Measurements from ENCODE around the gene XKR7. TPM values are rescaled to one million over a fixed set of nuclear protein-coding genes. Genes with fewer than 3 reads are reported as not detected.

XKR7 gene
- total RNA-seq, 4 donors from 2014 or later = not detected

- Histone ChIP-seq H3K27ac (replicated peaks in 1 of 4) (no peak overlapping the region), H3K4me3 (no peak overlapping the region), H3K4me1 (peaks cover 6 to 12% (median 11%) of the 10 kb centered on the region in 4 donors), H3K9me3 (no peaks in the 10 kb centered on the region), H3K27me3 (peaks cover 0 to 76% (median 6%) of the 10 kb centered on the region in 4 donors), H3K36me3 (no peaks in the 10 kb centered on the region)
- DNase-seq (ENCODE audit: extremely low spot score) = no peak
- TF ChIP-seq POLR2A (IDR thresholded peaks at IDR 0.05; ENCODE audit: low read depth) (no peak), EP300 (IDR thresholded peaks at IDR 0.05) (no peak), CTCF (IDR thresholded peaks at IDR 0.05) (no peak), POLR2AphosphoS5 (IDR thresholded peaks at IDR 0.05) (no peak)
- WGBS = 75% methylated on average over 8 of the region's 8 CpGs
- intact Hi-C loops (cut with DNase I) = no loop called here
Measured at GRCh38 chr20:32035426-32035779, 67.5 kb downstream of the XKR7 start.

- intact Hi-C loops (cut with DNase I) = no loop called here
- Histone ChIP-seq H3K4me1 (peaks cover 2 to 7% (median 6%) of the 10 kb centered on the region in 4 donors), H3K27me3 (peaks cover 0 to 72% (median 4%) of the 10 kb centered on the region in 4 donors), H3K36me3 (no peaks in the 10 kb centered on the region), H3K27ac (replicated peaks in 1 of 4) (no peak overlapping the region), H3K4me3 (no peak overlapping the region), H3K9me3 (no peaks in the 10 kb centered on the region)
- TF ChIP-seq POLR2AphosphoS5 (IDR thresholded peaks at IDR 0.05) = no peak
- TF ChIP-seq POLR2A (IDR thresholded peaks at IDR 0.05; ENCODE audit: low read depth) = no peak
- TF ChIP-seq EP300 (IDR thresholded peaks at IDR 0.05) = no peak
- no peak for TF ChIP-seq CTCF (IDR thresholded peaks at IDR 0.05)
- no peak for DNase-seq (ENCODE audit: extremely low spot score)
- 56% methylated on average over 4 of the region's 4 CpGs for WGBS
Measured at GRCh38 chr20:32036252-32036651, 68.3 kb downstream of the XKR7 start.

- H3K27ac ChIP-seq (replicated peaks in 1 of 4) = no peak overlapping the region
- intact Hi-C loops (cut with DNase I) = no loop called here
- TF ChIP-seq POLR2A (IDR thresholded peaks at IDR 0.05; ENCODE audit: low read depth) = no peak
- TF ChIP-seq POLR2AphosphoS5 (IDR thresholded peaks at IDR 0.05) = no peak
- TF ChIP-seq CTCF (IDR thresholded peaks at IDR 0.05) = no peak
- TF ChIP-seq EP300 (IDR thresholded peaks at IDR 0.05) = no peak
- H3K36me3 ChIP-seq = no peaks in the 10 kb centered on the region
- no peak overlapping the region for H3K4me3 ChIP-seq
- H3K4me1 ChIP-seq = peaks cover 0 to under 1% (median under 1%) of the 10 kb centered on the region in 4 donors
- DNase-seq (ENCODE audit: extremely low spot score) = no peak
- H3K9me3 ChIP-seq = no peaks in the 10 kb centered on the region
- peaks cover 0 to 70% (median 1%) of the 10 kb centered on the region in 4 donors for H3K27me3 ChIP-seq
- 54% methylated on average over 10 of the region's 10 CpGs for WGBS
Measured at GRCh38 chr20:32036716-32037485, 69.0 kb downstream of the XKR7 start.

GRCh38 chr20:32037929-32038328 is 70.0 kb downstream of the XKR7 start:
- Histone ChIP-seq H3K27me3 (peaks cover 0 to 67% (median 0%) of the 10 kb centered on the region in 4 donors), H3K4me3 (no peak overlapping the region), H3K4me1 (no peaks in the 10 kb centered on the region), H3K9me3 (no peaks in the 10 kb centered on the region), H3K27ac (replicated peaks in 1 of 4) (no peak overlapping the region), H3K36me3 (no peaks in the 10 kb centered on the region)
- intact Hi-C loops (cut with DNase I) = no loop called here
- DNase-seq (ENCODE audit: extremely low spot score) = no peak
- WGBS = 91% methylated on average over 4 of the region's 4 CpGs
- no peak for TF ChIP-seq CTCF (IDR thresholded peaks at IDR 0.05)

All from esophagus muscularis mucosa (tissue), 4 donors.